Loucy (cell line): ENCODE measurements around the gene KLHL30.

Source experiments
- H2AFZ ChIP-seq: fragments of 200-600 bp; sonication (generic); 2 replicates; pipeline ENCODE4 v1.6.0; 2016; ENCODE audit warnings: antibody characterized with exemption, mild to moderate bottlenecking, low read length, moderate library complexity
- H3F3A ChIP-seq: fragments of 200-600 bp; 2 replicates; pipeline ENCODE4 v1.6.0; 2016; ENCODE audit warnings: antibody characterized with exemption, low read depth, mild to moderate bottlenecking
- H3K27me3 ChIP-seq: fragments of 200-600 bp; sonication (generic); 2 replicates; pipeline ENCODE4 v1.6.1; 2014; ENCODE audit warnings: low read length, mild to moderate bottlenecking; ENCODE audit not compliant: insufficient read depth, poor library complexity, severe bottlenecking
- H3K36me3 ChIP-seq: fragments of 200-600 bp; sonication (generic); 2 replicates; pipeline ENCODE4 v1.6.1; 2016; ENCODE audit warnings: low read length; ENCODE audit not compliant: insufficient read depth
- H3K4me1 ChIP-seq: fragments of 200-600 bp; sonication (generic); 2 replicates; pipeline ENCODE4 v1.5.1; 2014; ENCODE audit warnings: low read length, mild to moderate bottlenecking; ENCODE audit not compliant: insufficient read depth, poor library complexity, severe bottlenecking
- H3K4me2 ChIP-seq: fragments of 200-600 bp; sonication (generic); 2 replicates; pipeline ENCODE4 v1.6.0; 2014; ENCODE audit warnings: antibody characterized with exemption, low read length, low read depth, mild to moderate bottlenecking; ENCODE audit not compliant: poor library complexity, severe bottlenecking
- H3K4me3 ChIP-seq: fragments of 200-600 bp; sonication (generic); 2 replicates; pipeline ENCODE4 v1.5.1; 2014; ENCODE audit warnings: low read length, mild to moderate bottlenecking, mixed read lengths; ENCODE audit not compliant: poor library complexity, severe bottlenecking
- H3K79me2 ChIP-seq: fragments of 200-600 bp; sonication (generic); 2 replicates; pipeline ENCODE4 v1.6.1; 2014; ENCODE audit warnings: low read length; ENCODE audit not compliant: insufficient read depth
- H3K9ac ChIP-seq: fragments of 200-600 bp; sonication (generic); 2 replicates; pipeline ENCODE4 v1.6.0; 2014; ENCODE audit warnings: mild to moderate bottlenecking, low read depth, low read length, moderate library complexity; ENCODE audit not compliant: poor library complexity, severe bottlenecking
- H3K9me2 ChIP-seq: fragments of 200-600 bp; sonication (generic); replicated peaks from 2 replicates; pipeline ENCODE4 v1.6.1; 2016; ENCODE audit warnings: low read depth, low read length, mixed read lengths
- H3K9me3 ChIP-seq: fragments of 200-600 bp; sonication (generic); 2 replicates; pipeline ENCODE4 v1.6.1; 2014; ENCODE audit warnings: mild to moderate bottlenecking, antibody characterized with exemption, low read length, low read depth; ENCODE audit not compliant: insufficient read depth
- H4K20me1 ChIP-seq: fragments of 200-600 bp; sonication (generic); 2 replicates; pipeline ENCODE4 v1.6.0; 2014; ENCODE audit warnings: antibody characterized with exemption, low read length, mild to moderate bottlenecking; ENCODE audit not compliant: insufficient read depth, poor library complexity, severe bottlenecking
- CTCF ChIP-seq: fragments of 200-600 bp; sonication (generic); conservative IDR thresholded peaks from 2 replicates; pipeline ENCODE4 v1.5.1; 2014; ENCODE audit warnings: mild to moderate bottlenecking, antibody characterized with exemption, low read length
- EZH2phosphoT487 ChIP-seq: fragments of 200-600 bp; IDR thresholded peaks from 2 replicates; pipeline ENCODE4 v1.6.1; 2018; ENCODE audit warnings: antibody characterized with exemption, mild to moderate bottlenecking, moderate library complexity, borderline replicate concordance

KLHL30 gene

GRCh38 chr2:238097988-238098871 lies 40.2 kb upstream of the KLHL30 start:
- no peaks in the 10 kb centered on the region for H3K4me1 ChIP-seq
- no peaks in the 10 kb centered on the region for H3F3A ChIP-seq
- no peak overlapping the region for H2AFZ ChIP-seq
- no peak overlapping the region for H3K9ac ChIP-seq
- no peaks in the 10 kb centered on the region for H3K36me3 ChIP-seq
- no peaks in the 10 kb centered on the region for H3K27me3 ChIP-seq
- H3K79me2 ChIP-seq = no peaks in the 10 kb centered on the region
- no peak overlapping the region for H3K4me3 ChIP-seq
- H3K4me2 ChIP-seq = no peak overlapping the region
- no peak for TF ChIP-seq EZH2phosphoT487
- no peak for TF ChIP-seq CTCF
- no peaks in the 10 kb centered on the region for H3K9me2 ChIP-seq
- H4K20me1 ChIP-seq = no peaks in the 10 kb centered on the region
- no peaks in the 10 kb centered on the region for H3K9me3 ChIP-seq

- TF ChIP-seq EZH2phosphoT487 = no peak
- TF ChIP-seq CTCF = no peak
- Histone ChIP-seq H3K36me3 (no peaks in the 10 kb centered on the region), H3K9me2 (no peaks in the 10 kb centered on the region), H3K4me1 (no peaks in the 10 kb centered on the region), H3K9me3 (no peaks in the 10 kb centered on the region), H3K9ac (no peak overlapping the region), H3K4me3 (no peak overlapping the region), H3K4me2 (no peak overlapping the region), H3F3A (no peaks in the 10 kb centered on the region), H3K27me3 (no peaks in the 10 kb centered on the region), H4K20me1 (no peaks in the 10 kb centered on the region), H3K79me2 (no peaks in the 10 kb centered on the region), H2AFZ (no peak overlapping the region)
Measured at GRCh38 chr2:238098901-238099713, 39.4 kb upstream of the KLHL30 start.

GRCh38 chr2:238099714-238100048 lies 38.8 kb upstream of the KLHL30 start:
- Histone ChIP-seq H3K9ac (no peak overlapping the region), H2AFZ (no peak overlapping the region), H4K20me1 (no peaks in the 10 kb centered on the region), H3K9me3 (no peaks in the 10 kb centered on the region), H3K4me1 (no peaks in the 10 kb centered on the region), H3K27me3 (no peaks in the 10 kb centered on the region), H3K4me3 (no peak overlapping the region), H3K4me2 (no peak overlapping the region), H3K9me2 (no peaks in the 10 kb centered on the region), H3F3A (no peaks in the 10 kb centered on the region), H3K79me2 (no peaks in the 10 kb centered on the region), H3K36me3 (no peaks in the 10 kb centered on the region)
- TF ChIP-seq EZH2phosphoT487 (no peak), CTCF (no peak)
